IMR-90 (cell line): ENCODE data around the gene PHKG2. TPM values are rescaled to one million over a fixed set of nuclear protein-coding genes. Genes with fewer than 3 reads are reported as not detected.

Source experiments
- ATAC-seq: fragments of 200-7000 bp; cut with Tn5 transposase; 2 replicates; pipeline ENCODE4 v1.9.1; 2020; ENCODE audit warnings: low read depth, mild to moderate bottlenecking, moderate library complexity
- BruUV-seq: library from RNA; stranded (reverse); fragments of 400-500 nt; replicated peaks from 2 replicates; lab custom pipeline; 2021; lab: Mats Ljungman, UMichigan
- CTCF ChIA-PET: fragments of 300-600 bp; formaldehyde crosslinking; extraction: SDS; loops from one replicate; lab custom pipeline; 2021; ENCODE audit warnings: antibody characterized with exemption; lab: Yijun Ruan, JAX
- POLR2A ChIA-PET: fragments of 300-600 bp; sonication (Branson Sonifier 250); formaldehyde crosslinking; loops from one replicate; lab custom pipeline; 2022; ENCODE audit warnings: antibody characterized with exemption; ENCODE audit not compliant: unreplicated experiment; lab: Charles Lee
- DNase-seq: peaks from one replicate; pipeline ENCODE4 v3.0.0; 2013
- H2AFZ ChIP-seq: replicated peaks from 2 replicates; pipeline ENCODE3; 2013; ENCODE audit warnings: low read length, mild to moderate bottlenecking; ENCODE audit not compliant: poor library complexity
- H2AK5ac ChIP-seq: 2 replicates; pipeline ENCODE4 v1.6.1; 2013; ENCODE audit warnings: low read depth, low read length, inconsistent platforms
- H2AK9ac ChIP-seq: replicated peaks from 2 replicates; pipeline ENCODE3; 2013; ENCODE audit warnings: mild to moderate bottlenecking, low read depth, low read length, moderate library complexity; ENCODE audit not compliant: poor library complexity
- H2BK120ac ChIP-seq: 2 replicates; pipeline ENCODE4 v1.6.1; 2013; ENCODE audit warnings: low read depth, low read length, inconsistent platforms
- H2BK15ac ChIP-seq: 3 replicates; pipeline ENCODE4 v1.6.1; 2013; ENCODE audit warnings: low read depth, low read length, inconsistent platforms
- H2BK20ac ChIP-seq: 2 replicates; pipeline ENCODE4 v1.6.1; 2013; ENCODE audit warnings: low read depth, mild to moderate bottlenecking, inconsistent platforms, low read length, moderate library complexity
- H2BK5ac ChIP-seq: 2 replicates; pipeline ENCODE4 v1.6.1; 2013; ENCODE audit warnings: mild to moderate bottlenecking, low read depth, low read length, inconsistent platforms; ENCODE audit not compliant: poor library complexity, severe bottlenecking
- H3K14ac ChIP-seq: replicated peaks from 2 replicates; pipeline ENCODE4 v1.6.1; 2013; ENCODE audit warnings: low read depth, low read length, inconsistent platforms
- H3K18ac ChIP-seq: 2 replicates; pipeline ENCODE4 v1.6.1; 2013; ENCODE audit warnings: low read depth, low read length, control low read depth
- H3K23ac ChIP-seq: 2 replicates; pipeline ENCODE4 v1.6.1; 2013; ENCODE audit warnings: low read depth, low read length, inconsistent platforms
- H3K27ac ChIP-seq: 2 replicates; pipeline ENCODE4 v1.5.1; 2013; ENCODE audit warnings: mild to moderate bottlenecking, control low read depth, low read length; ENCODE audit not compliant: insufficient read depth
- H3K27me3 ChIP-seq: 2 replicates; pipeline ENCODE4 v1.6.1; 2013; ENCODE audit warnings: low read length; ENCODE audit not compliant: control insufficient read depth, insufficient read depth
- H3K36me3 ChIP-seq: 2 replicates; pipeline ENCODE4 v1.6.1; 2013; ENCODE audit warnings: low read length, mixed read lengths; ENCODE audit not compliant: control insufficient read depth, insufficient read depth
- H3K4ac ChIP-seq: 2 replicates; pipeline ENCODE4 v1.6.1; 2013; ENCODE audit warnings: low read depth, low read length, inconsistent platforms
- H3K4me1 ChIP-seq: 2 replicates; pipeline ENCODE4 v1.6.1; 2013; ENCODE audit warnings: low read length, mixed read lengths; ENCODE audit not compliant: control insufficient read depth, insufficient read depth
- H3K4me2 ChIP-seq: 2 replicates; pipeline ENCODE4 v1.6.1; 2013; ENCODE audit warnings: low read depth, mild to moderate bottlenecking, control low read depth, low read length, moderate library complexity
- H3K4me3 ChIP-seq: 2 replicates; pipeline ENCODE4 v1.5.1; 2013; ENCODE audit warnings: low read depth, mild to moderate bottlenecking, control low read depth, low read length, moderate library complexity; ENCODE audit not compliant: insufficient read depth
- H3K56ac ChIP-seq: 2 replicates; pipeline ENCODE4 v1.6.1; 2013; ENCODE audit warnings: low read length, inconsistent platforms; ENCODE audit not compliant: insufficient read depth; ENCODE audit errors: extremely low read depth
- H3K79me1 ChIP-seq, 2 experiments: 2 replicates each; pipeline ENCODE4 v1.6.1; 2013; ENCODE audit warnings: low read length in 2 of 2, inconsistent platforms in 1 of 2, low read depth in 1 of 2
- H3K9ac ChIP-seq: 2 replicates; pipeline ENCODE4 v1.6.1; 2013; ENCODE audit warnings: low read depth, low read length, control low read depth
- H3K9me1 ChIP-seq: 2 replicates; pipeline ENCODE4 v1.6.1; 2013; ENCODE audit warnings: low read length, inconsistent platforms; ENCODE audit not compliant: insufficient read depth
- H3K9me3 ChIP-seq: 2 replicates; pipeline ENCODE4 v1.6.1; 2013; ENCODE audit warnings: low read length; ENCODE audit not compliant: control insufficient read depth, insufficient read depth
- H4K20me1 ChIP-seq: 2 replicates; pipeline ENCODE4 v1.6.1; 2013; ENCODE audit warnings: low read length, inconsistent platforms; ENCODE audit not compliant: insufficient read depth
- H4K5ac ChIP-seq: 2 replicates; pipeline ENCODE4 v1.6.1; 2013; ENCODE audit warnings: mild to moderate bottlenecking, low read depth, low read length, control low read depth
- H4K8ac ChIP-seq, 2 experiments: 2 replicates each; pipeline ENCODE4 v1.6.1; 2013; ENCODE audit warnings: low read depth in 2 of 2, low read length in 2 of 2, control low read depth in 1 of 2, inconsistent platforms in 1 of 2
- H4K91ac ChIP-seq: 2 replicates; pipeline ENCODE4 v1.6.1; 2013; ENCODE audit warnings: low read depth, low read length, inconsistent platforms; ENCODE audit not compliant: insufficient read depth
- CHD1 ChIP-seq: IDR thresholded peaks from 2 replicates; pipeline ENCODE4 v1.6.1; 2012; ENCODE audit warnings: low read depth, low read length, improper control_type of control experiment
- ELK1 ChIP-seq: fragments of 150-350 bp; IDR thresholded peaks from 2 replicates; pipeline ENCODE4 v1.6.1; 2016; ENCODE audit warnings: low read depth, mild to moderate bottlenecking, low read length, moderate library complexity, borderline replicate concordance
- MAFK ChIP-seq: IDR thresholded peaks from 2 replicates; pipeline ENCODE4 v1.6.1; 2012; ENCODE audit warnings: low read depth, low read length, improper control_type of control experiment
- MAZ ChIP-seq: IDR thresholded peaks from 2 replicates; pipeline ENCODE4 v1.6.1; 2012; ENCODE audit warnings: low read depth, mild to moderate bottlenecking, low read length, improper control_type of control experiment, moderate library complexity, borderline replicate concordance
- NFE2L2 ChIP-seq: fragments of 150-350 bp; IDR thresholded peaks from 2 replicates; pipeline ENCODE4 v1.6.1; 2016; ENCODE audit warnings: low read depth, mild to moderate bottlenecking, low read length
- RAD21 ChIP-seq: IDR thresholded peaks from 2 replicates; pipeline ENCODE4 v1.6.1; 2012; ENCODE audit warnings: low read length, improper control_type of control experiment
- RCOR1 ChIP-seq: IDR thresholded peaks from 2 replicates; pipeline ENCODE4 v1.6.1; 2012; ENCODE audit warnings: mild to moderate bottlenecking, low read length, improper control_type of control experiment; ENCODE audit not compliant: insufficient replicate concordance
- RFX5 ChIP-seq: IDR thresholded peaks from 2 replicates; pipeline ENCODE4 v1.8.0; 2012; ENCODE audit warnings: low read depth, mild to moderate bottlenecking, low read length, moderate library complexity
- SMC3 ChIP-seq: fragments of 150-350 bp; IDR thresholded peaks from 2 replicates; pipeline ENCODE4 v1.6.1; 2016; ENCODE audit warnings: low read depth, mild to moderate bottlenecking, antibody characterized with exemption, low read length, moderate library complexity
- WGBS, 2 experiments: methylation state at CpG; one replicate each; pipeline versions ENCODE4 v1.1.5 to v1.1.7; 2013; ENCODE audit warnings: missing lambda C conversion rate in 2 of 2; ENCODE audit not compliant: insufficient read length in 1 of 2; ENCODE audit errors: extremely low coverage in 2 of 2; 5-methylcytosine and 5-hydroxymethylcytosine counted together
- dilution Hi-C: fragments of 300-500 bp; cut with HindIII; formaldehyde crosslinking; loops from one replicate; pipeline ENCODE4 v1.14.3; 2018; ENCODE audit warnings: low sequenced_read_pairs; ENCODE audit not compliant: unreplicated experiment
- in situ Hi-C: fragments of 300-500 bp; cut with MboI; formaldehyde crosslinking; loops from 3 replicates; pipeline ENCODE4 v1.14.3; 2019; ENCODE audit warnings: low sequenced_read_pairs, inconsistent platforms, mixed read lengths
- intact Hi-C: fragments of 100-400 bp; cut with micrococcal nuclease; formaldehyde crosslinking; loops from 2 replicates; pipeline ENCODE4 v1.10.0; 2022
- polyA plus RNA-seq, 3 experiments: library from polyadenylated mRNA; depleted of rRNA; stranded (reverse); fragments of >200 nt; gene quantifications; 2 replicates each; pipeline ENCODE4 v1.2.3, GENCODE V29; 2012; ENCODE audit warnings: low replicate concordance in 1 of 3
- total RNA-seq: library from RNA; depleted of rRNA; stranded (reverse); fragments of >200 nt; gene quantifications from 2 replicates; pipeline ENCODE4 v1.2.3, GENCODE V29; 2012
- TF ChIP-seq, protein P1 (sequence below): conservative IDR thresholded peaks from 2 replicates; pipeline ENCODE4 v1.5.1; 2012; ENCODE audit warnings: mild to moderate bottlenecking, low read depth, low read length, improper control_type of control experiment

PHKG2 gene
- total and polyA plus RNA-seq, 2 of the 4 experiments (the other 2 are of a cell fraction) = 26.0 to 38.9 TPM

GRCh38 chr16:30771726-30772125 lies 23.5 kb downstream of the PHKG2 start:
- POLR2A ChIA-PET = no interaction called here
- Histone ChIP-seq H3K4me3 (no peak overlapping the region), H3K9ac (no peak overlapping the region), H2BK15ac (no peak overlapping the region), H4K20me1 (peaks cover 3% of the 10 kb centered on the region; the same call in 1 of the 2 replicates), H3K56ac (no peak overlapping the region), H2AFZ (no peak overlapping the region), H3K36me3 (peaks cover 58% of the 10 kb centered on the region), H2AK9ac (no peak overlapping the region), H2BK20ac (no peak overlapping the region), H3K4me2 (no peak overlapping the region), H3K4me1 (peaks cover 8% of the 10 kb centered on the region), H4K8ac (no peak overlapping the region), H2BK5ac (no peak overlapping the region), H3K79me1 (peaks cover 11 to 64% of the 10 kb centered on the region in 2 experiments), H2AK5ac (no peak overlapping the region), H3K18ac (no peak overlapping the region), H3K27me3 (no peaks in the 10 kb centered on the region), H3K9me3 (no peaks in the 10 kb centered on the region), H3K9me1 (0 out of 2 replicates have a peak, but pooled peaks cover 8% of the 10 kb centered on the region), H4K5ac (no peak overlapping the region), H4K91ac (no peak overlapping the region), H2BK120ac (no peak overlapping the region), H3K4ac (no peak overlapping the region), H3K23ac (no peak overlapping the region), H3K14ac (no peak overlapping the region), H3K27ac (no peak overlapping the region)
- dilution Hi-C loops = no loop called here
- no TSS peak for BruUV-seq
- DNase-seq = no peak
- 100% methylated on average over 2 of the region's 14 CpGs; no CpG with 5 or more reads in 1 of the 2 experiments for WGBS, 2 experiments
- no peak for TF ChIP-seq RAD21
- no peak for TF ChIP-seq SMC3
- TF ChIP-seq MAFK = no peak
- no peak for TF ChIP-seq RFX5
- TF ChIP-seq, protein P1, sequence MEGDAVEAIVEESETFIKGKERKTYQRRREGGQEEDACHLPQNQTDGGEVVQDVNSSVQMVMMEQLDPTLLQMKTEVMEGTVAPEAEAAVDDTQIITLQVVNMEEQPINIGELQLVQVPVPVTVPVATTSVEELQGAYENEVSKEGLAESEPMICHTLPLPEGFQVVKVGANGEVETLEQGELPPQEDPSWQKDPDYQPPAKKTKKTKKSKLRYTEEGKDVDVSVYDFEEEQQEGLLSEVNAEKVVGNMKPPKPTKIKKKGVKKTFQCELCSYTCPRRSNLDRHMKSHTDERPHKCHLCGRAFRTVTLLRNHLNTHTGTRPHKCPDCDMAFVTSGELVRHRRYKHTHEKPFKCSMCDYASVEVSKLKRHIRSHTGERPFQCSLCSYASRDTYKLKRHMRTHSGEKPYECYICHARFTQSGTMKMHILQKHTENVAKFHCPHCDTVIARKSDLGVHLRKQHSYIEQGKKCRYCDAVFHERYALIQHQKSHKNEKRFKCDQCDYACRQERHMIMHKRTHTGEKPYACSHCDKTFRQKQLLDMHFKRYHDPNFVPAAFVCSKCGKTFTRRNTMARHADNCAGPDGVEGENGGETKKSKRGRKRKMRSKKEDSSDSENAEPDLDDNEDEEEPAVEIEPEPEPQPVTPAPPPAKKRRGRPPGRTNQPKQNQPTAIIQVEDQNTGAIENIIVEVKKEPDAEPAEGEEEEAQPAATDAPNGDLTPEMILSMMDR = no peak
- no peak for TF ChIP-seq NFE2L2
- no peak for TF ChIP-seq CHD1
- TF ChIP-seq ELK1 = no peak
- TF ChIP-seq MAZ = no peak
- no peak for TF ChIP-seq RCOR1
- CTCF ChIA-PET = no interaction called here
- intact Hi-C loops = no loop called here
- ATAC-seq = no peak
- in situ Hi-C loops = no loop called here
